AG08396 (cell line): ENCODE data around the gene ARHGAP28.
"Not testable (repeated sequence)": the region's sequence is repeated elsewhere in the genome, so short reads cannot be mapped to it uniquely, and the experiment has no call there.

ENCODE experiments used
- DNase-seq: peaks from one replicate; pipeline ENCODE4 v3.0.0; 2012; ENCODE audit warnings: low spot score, mixed read lengths

The ARHGAP28 gene

DNA sequence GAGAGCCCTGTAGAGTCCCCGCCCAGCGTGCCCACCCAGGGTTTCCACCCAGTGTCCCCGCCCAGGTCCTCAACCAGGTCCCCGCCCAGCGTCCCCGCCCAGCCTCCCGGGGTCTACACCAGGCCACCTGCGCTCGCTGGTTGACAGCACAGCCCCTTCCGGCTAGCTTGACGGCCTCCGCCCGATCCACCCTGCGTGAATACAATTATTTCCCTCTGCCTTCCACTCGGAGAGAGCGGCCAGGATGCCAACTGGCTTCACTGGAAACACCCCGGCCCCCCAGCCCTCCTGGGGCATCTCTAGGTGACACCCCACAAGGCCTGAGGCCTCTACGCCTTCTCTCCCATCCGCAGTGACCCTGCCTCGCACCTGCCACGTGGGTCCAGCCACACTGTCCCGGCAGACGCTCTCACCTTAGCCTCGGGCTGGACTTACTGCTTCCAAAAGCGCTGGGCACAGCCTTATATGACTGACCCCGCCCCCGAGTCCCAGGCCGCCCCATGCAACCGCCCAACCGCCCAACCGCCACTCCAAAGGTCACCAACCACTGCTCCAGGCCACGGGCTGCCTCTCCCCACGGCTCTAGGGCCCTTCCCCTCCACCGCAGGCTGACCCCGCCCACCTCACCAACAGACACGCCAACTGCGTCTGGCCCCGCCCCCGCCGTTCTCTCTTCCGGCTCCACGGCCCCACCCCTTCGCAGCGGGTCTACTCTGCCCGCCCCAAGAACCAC lies 200.0 kb downstream of the ARHGAP28 start:
- DNase-seq = no peak

DNA sequence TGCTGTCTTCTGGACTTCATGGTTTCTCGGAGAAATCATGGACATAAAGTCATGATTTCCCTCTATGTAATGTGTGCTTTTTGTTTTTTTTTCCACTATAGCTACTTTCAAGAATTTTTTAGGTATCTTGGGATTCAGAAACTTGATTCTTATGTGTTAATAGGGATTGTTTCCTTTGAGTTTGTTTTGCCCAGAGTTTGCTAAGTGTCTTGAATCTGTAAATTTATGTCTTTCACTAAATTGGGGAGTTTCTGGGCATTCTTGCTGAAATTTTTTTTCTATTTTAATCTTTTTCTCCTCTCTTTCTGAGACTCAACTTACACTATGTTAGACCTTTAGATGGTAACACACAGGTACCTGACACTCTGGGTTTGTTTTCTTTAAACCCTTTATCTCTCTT lies 205.3 kb downstream of the ARHGAP28 start:
- no peak for DNase-seq

DNA sequence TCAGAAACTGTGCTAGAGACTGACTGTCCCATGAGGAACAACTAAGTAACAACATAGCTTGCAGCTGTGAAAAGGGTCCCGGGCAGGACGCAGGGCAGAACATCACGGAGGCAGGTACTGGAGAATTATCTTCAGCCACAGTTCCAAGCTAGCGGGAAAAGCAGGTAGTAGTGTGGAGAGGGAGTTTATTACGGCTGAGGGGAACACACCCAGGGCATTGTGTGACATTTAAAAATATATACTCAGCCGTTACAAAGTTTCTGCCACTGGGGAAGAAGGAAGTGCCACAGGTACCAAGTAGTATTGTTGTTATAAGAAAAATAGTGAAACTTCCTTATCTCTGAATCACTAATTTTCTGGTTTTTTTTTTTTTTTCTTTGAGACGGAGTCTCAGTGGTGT lies 208.5 kb downstream of the ARHGAP28 start:
- DNase-seq = no peak

DNA sequence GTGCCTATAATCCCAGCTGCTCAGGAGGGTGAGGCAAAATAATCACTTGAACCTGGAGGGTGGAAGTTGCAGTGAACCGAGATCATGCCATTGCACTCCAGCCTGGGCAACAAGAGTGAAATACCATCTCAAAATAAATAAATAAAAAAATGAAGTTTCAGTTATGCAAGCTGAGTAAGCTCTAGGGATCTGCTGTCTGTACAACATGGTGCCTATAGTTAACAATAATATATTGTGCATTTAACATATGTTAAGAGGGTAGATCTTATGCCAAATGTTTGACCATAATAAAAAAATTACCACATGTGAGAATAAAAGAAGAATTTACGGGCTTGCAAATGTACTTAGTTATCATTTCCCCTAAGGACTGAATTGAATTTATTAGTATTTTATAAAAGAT lies 208.9 kb downstream of the ARHGAP28 start:
- DNase-seq = not testable (repeated sequence)

DNA sequence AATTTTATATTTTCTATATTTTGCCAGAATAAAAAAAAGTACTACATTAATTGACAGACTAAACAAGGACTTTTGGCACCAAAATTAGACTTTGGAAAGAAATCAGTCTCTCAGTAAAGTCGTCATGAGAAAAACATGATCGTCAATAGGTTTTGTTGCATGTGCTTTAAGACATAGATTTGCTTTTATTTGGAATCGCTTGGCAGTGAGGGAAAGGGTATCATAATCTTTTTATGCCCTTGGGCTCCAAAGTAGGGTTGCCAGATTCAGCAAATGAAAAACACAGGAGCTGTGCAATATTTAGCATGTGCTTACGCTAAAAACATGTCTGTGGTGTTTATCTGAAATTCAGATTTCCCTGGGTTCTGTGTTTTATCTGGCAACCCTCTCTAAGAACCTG lies 210.5 kb downstream of the ARHGAP28 start:
- no peak for DNase-seq

DNA sequence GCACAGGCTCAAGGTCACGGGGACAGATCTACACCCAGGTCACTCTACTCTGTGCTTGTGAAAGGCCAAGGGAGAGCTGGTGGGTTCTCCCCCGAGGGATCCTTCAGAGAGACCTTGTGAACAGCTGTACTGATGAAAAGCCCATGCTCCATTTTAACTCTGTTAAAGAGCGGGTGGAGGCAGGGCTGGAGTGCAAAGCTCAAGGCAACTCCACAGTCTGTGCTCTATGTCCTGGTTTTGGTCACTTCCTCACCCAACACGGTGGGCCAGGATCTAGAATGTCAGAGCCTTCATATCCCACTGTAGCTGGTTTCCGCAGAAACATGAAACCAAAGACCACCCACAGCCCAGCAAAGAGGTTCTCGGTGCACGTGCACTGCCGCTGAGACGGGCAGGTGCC lies 210.9 kb downstream of the ARHGAP28 start:
- no peak for DNase-seq

DNA sequence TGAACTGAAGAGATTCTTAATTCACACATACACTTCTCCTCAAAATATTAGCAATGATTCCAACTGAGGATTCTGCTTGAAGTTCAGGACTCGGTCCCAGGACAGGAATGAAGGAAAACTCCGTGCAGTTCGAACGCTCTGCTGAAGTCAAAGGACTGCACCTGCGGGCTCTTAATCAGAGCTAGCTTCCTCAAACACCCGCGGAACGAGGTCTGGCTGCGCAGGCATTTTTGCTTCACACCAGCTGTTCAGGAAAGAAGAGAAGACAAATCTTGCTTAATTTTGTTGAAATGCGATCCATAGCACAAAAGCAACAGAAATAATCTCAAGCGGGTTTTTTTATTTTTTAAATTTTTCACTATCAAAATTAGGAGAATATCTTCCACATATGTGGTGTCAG lies 212.5 kb downstream of the ARHGAP28 start:
- DNase-seq = no peak

DNA sequence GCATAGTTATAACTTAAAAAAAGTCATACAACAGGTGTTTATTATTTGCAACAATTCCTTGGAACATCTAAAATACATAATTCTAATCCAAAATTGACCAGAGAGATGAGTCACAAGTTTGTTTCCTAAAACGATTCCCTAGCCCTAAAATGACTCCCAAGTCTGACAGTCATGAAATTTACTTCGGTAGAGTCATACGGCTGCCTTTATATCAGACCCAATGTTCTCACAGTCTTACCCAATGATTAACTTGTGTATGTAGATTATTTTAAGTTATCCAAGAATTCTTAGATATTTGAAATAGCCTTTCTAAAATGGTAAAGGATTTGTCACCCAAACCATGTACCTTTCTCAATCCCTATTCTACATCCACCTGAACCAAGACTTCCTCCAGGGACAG lies 213.2 kb downstream of the ARHGAP28 start:
- DNase-seq = no peak

DNA sequence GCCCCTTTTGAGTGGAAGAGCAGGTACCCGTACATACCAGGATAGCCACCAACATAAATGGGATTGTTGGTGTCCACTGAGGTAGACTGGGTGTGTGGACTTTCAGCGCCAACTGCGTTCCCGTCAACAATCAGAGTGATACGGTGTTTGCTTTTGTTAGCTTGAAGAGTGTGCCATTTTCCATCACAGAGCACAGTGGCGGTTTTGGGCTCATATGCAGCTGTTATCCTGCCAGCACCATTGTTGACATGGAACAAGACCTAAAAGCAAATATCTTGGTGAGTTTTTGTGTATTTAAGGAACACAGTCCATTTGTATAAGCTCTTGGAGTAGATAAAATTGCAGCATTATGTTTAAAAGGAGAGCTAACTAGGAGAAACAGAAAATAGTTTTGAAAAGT lies 213.6 kb downstream of the ARHGAP28 start:
- no peak for DNase-seq

DNA sequence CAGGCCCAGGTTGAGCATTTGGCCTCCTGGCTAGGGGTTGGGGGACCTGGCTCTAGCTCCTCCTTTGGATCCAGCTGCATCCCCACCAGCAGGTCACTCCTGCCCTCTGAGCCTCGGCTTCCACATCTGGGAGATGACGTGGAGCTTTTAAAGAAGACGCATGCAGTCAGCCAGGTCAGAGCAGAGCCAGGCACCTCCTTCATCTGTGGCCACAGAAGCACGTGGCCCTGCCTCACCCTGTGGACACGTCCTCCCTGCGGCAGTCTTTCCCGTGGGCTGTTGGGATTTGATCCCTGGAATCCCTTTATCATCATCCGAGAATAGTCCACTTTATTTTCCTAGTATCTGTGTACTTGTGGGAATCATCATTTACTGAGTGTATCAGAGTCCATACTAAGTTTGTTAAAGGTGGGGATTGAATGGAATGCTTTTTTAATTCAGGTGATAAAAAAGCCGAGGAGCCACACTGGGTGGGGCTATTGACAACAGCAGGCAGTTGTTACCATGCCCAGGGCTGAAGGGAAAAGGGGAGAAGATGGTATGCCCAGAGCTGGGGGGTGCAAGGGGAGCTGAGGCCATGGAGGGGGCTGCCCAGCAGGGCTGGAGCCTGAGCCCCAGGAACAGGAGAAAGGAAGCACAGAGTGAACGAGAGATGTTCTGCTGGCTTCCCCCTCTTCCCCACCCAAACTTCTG lies 218.0 kb downstream of the ARHGAP28 start:
- DNase-seq = no peak

DNA sequence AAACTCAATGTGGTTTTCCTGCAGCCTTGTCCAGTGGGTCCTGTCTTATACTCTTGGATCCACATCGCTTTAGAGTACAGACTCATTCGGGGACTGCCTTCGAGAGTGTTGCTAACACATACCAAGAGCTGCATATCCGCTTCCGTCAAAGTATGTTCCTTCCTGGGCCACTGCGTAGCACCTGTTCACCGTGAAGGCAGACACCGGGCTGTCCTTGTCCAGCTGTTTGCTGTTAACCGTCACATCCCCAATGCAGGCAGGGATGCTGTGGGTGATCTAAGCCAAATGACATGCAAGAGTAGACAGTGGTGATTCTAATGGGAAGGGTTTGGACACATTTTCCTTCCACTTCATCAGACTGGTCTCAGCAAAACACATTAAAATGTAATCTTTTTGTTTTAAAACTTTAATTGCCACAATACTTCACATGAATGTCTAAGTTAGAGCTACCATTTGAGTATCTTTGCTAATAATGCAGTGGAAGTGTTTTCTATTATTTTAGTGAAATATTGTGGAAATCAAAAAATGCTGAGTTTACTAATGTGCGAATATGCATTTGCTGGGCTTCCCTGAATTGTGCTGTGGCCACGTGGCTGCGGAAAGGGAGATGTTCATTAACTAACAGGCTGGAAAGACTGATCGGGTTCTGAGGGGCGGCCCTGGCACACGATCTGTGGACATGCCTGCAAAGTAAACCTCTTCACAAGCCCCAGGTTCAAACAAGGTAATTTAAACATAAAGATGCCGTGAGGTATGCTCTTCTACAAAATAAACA lies 219.0 kb downstream of the ARHGAP28 start:
- no peak for DNase-seq

DNA sequence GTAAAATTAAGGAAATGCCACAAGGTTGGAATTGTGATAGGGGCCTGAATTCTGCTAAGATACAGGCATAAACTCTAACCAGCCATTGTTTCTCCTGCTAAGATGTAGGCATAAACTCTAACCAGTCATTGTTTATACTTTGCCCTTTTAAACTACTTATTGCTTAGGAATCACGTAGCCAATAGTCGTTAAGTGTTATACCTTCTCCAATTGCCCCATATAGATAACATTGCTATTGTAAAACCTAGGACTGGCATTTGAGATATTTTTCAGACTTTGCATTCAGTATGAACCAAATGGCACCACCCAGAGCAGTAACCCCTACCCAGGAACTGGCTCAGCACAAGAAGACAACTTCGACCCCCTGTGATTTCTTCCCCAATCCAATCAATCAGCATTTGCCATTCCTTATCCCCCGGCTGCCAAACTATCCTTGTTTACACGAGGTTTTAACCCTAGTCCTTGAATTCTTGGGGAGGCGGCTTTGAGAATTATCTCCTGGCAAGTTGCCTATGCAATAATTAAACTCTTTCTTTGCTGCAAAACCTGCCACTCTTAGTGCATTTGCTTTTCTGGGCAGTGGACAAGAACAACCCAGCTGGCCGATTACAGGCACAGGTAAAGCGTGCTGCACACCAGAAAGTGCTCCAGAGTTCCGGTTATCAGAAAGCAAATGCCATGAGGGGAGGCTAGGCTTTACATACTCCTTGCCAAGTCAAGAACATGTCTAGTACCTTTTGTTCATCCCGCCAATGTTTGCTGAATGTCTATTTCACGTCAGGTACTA lies 220.5 kb downstream of the ARHGAP28 start:
- no peak for DNase-seq

DNA sequence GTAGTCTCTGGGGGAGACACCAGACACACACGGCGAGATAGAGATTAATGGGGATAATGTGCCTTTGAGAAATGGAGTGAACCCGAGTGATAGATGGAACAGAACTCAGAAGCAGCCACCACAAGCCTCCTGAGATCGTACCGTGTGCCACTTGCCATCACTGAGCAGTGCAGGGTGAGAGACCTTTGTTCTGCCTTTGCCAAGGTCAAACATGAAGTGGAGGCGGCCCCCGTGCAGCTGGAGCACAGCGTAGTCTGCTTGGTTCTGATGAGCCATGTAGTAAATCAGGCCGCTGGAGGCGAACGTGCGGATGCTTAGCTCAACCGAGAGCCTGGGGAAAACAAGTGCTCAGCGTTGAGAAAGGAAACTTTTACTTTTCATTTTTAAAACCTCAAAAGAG lies 221.1 kb downstream of the ARHGAP28 start:
- no peak for DNase-seq

DNA sequence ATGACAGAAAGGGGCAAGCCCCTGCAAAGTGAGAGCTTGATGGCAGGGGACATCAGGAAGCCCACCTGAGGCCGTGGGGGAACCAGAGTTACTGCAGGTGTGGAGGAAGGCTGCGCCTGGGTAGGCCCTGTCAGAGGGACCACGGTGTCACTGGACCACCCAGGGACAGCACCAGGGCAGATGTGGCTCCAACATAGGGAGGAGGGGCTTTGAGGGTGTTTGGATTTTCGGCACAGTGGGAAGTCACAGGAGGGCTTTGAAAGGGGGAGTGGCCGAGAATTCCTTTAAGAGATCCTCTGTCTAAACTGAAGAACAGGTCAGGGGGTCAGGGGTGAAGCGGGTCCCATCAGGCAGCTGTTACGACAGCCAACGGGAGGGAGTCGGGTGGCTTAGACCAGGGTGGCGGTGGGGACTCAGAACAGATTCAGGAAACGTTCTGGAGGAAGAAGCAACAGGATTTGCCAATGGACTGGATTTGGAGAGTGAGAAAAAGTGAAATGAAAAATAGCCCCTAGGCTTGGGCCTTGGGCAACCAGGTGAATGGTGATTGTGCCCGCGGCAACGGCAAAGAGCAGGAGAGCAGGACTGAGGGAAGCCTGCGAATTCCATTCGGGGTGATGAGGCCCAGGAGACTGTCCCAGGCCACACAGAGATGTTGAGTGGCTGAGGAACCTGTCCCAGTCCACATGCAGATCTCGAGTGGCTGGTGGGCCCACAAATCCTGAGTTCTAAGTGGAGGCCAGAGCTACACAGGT lies 222.0 kb downstream of the ARHGAP28 start:
- no peak for DNase-seq

DNA sequence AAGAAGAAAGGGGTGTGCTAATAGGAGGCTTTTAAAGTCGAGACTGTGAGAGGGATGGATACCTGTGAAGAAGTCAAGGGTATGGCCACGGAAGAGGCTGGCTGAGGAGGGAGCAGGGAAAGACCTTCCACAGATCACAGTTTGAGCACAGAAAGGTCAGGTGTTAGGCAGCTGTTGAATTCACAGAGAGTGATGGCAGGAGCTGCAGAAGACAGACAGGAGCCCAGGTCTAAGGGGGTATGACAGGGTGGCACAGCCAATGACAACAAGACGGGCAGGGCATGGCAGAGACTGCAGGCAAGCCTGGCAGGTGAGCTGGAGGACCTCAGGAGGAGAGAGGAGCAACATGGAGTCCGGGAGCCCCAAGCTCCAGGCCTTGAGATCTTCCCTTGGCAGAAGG lies 225.0 kb downstream of the ARHGAP28 start:
- DNase-seq = no peak

DNA sequence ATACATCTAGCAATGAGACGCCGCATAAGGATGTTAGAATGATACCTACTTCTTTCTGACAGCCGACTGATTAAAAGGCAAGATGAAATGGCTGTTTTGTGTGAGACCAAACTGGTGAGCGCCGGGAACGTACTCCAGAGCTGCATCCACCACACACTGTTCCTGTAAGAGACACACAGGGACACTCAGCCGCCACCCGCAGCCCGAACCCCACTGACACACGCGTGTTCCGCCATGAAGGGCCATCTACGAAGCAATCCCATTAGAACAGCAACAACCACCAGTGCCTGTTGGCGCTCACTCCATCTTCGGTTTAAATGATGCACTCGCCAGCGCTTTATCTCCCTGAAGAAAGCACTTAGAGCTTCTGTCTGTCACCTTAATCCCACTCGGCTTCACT lies 225.8 kb downstream of the ARHGAP28 start:
- DNase-seq = no peak

DNA sequence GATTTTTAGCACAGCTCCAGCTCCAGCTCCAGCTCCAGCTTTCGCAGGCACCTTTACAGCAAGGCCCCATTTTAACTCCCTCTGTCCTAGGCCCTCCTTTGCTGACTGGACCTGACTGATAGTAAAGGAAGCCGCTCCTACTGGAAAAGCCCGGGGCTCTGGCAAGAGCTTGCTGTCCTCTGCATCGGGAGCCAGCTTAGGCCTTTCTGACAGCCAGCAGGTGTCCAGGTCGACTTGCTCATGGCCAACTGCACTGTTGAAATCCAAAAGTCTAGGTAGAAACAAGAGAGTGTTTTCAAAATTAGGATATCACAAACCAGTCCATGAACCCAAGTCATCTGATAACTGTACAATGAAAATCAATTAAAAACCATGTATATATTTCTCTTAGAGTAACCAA lies 227.0 kb downstream of the ARHGAP28 start:
- no peak for DNase-seq

DNA sequence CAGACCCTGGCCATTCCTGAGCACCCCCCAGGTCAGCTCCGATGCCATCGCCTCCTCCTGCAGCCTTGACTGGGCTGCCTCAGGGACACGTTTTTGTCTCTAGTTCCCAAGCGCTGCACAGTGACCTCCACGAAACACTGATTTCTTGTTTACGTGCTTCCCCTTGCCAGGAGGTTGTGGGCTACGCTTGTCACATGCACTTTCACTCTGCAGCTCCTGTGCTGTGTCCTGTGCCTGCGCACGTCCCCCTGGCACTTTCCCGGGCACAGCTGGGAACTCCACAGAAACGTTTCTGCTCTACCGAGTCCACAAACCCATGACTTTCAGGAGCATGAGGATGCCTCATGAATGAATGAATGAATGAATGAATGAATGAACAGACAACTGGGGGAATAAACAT lies 227.5 kb downstream of the ARHGAP28 start:
- DNase-seq = no peak

DNA sequence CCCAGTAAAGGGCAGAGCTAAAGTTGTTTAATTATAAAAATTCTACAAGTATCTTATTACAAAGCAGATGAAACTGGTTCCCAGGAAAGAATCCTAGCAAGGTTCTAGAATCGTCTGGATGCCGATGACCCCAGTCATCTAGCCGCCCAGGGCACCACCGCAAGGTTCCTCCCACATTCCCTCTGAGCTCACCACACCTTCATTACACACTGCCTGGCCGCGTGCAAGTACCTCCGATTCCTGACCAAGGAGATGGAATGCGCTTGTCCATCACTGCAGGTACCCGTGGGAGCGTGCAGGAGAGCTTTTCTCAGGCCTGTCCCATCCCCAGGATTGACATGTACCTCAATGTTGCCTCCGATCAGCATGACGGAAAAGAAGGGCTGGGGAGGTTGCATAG lies 229.6 kb downstream of the ARHGAP28 start:
- DNase-seq = no peak

DNA sequence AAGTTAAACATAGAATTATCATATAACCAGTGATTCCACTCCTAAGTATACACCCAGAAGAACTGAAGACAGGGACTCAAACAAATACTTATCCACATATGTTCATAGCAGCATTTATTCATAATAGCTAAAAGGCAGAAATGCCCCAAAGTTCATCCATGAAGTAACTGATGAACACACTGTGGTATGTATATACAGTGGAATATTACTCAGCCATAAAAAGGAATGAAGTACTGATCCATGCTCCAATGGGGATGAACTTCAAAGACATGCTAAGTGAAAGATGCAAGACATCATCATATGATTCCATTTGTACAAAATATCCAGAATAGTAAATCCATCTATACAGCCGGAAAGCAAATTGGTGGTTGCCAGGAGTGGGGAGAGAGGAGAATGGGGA lies 230.6 kb downstream of the ARHGAP28 start:
- no peak for DNase-seq

DNA sequence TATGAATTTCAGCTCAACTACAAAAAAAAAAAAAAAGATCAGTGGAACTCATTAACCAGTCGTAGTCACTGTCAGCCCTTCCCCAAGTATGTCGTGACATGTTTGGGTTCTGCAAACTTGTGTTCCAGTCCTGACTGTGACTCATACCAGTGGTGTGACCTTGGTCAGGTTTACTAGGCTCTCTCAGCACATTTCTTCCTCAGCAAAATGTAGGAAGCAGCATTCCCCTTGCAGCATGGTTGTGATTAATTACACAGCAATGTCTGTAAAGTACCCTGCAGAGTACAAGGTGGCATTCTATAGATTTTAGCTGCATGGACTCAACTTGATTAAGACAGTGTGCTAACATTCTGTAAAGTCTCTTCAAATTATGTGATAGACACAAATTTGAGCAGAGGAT lies 231.1 kb downstream of the ARHGAP28 start:
- peak; percentile 20 for DNase-seq

DNA sequence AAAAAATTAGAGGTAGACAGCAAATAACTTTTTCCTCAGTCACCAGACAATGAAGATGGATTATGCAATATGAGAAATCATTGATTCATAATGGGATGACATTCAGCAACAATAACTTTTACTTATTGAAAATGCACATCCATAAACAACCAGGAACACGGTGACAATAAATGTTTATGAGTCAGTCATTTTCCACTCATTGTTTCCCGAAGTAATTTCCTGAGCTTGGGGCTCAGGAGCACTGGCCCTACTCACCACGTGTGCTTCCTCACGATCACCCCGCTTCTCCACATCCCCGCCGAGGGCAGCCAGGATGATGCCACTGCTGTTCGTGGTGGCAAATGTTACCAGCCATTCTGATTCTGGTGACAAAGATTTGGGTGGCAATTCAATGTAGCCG lies 231.8 kb downstream of the ARHGAP28 start:
- no peak for DNase-seq
